HG03460 (cell line): ENCODE measurements around the gene COBL.

Experiments used
- ATAC-seq: cut with Tn5 transposase; IDR thresholded peaks from one replicate; pipeline ENCODE4 v1.9.1; 2021; ENCODE audit not compliant: unreplicated experiment

The COBL gene

DNA sequence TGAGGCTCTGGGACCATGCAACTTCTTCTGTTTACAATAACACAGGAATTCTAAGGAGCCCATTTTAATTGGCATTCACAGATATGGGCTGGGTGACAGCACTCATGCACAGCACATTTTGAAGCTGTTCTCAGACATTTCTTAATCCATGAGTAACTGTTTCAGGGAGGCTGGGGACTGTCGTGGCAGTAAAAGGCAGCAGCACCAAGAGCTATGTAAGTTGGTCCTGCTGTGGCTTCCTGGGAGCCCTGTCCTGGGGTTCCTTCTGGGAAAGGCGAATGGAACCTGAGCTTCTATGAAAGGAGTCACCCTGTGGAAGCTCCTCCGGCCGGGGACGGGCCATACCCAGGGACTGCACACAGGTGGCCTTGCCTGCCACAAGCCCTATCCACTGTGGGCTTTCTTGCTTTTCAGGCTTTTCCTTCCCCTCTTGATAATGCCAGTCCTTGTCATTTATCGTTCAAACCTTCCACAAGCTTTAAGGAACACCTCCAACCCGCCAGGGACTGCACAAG lies 40.5 kb downstream of the COBL start:
- ATAC-seq, result no peak

DNA sequence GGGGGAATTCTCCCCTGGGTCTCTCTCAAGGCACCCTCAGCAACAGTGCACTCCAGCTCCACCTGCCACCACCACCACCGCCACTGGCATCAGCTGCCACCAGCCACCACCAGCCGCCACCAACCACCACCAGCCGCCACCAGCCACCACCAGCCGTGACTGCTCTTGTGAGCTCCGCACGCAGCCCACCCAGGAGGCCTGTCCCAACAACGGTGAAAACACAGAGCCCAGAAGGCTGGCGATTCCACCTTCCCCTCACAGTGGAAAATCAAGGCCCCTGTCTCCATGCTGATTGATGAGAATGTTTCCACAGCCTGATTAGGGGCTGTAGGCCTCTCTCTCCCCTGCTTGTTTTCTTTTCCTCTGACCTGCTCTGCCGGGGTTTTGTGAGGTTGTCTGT lies 41.1 kb downstream of the COBL start:
- ATAC-seq, result no peak

DNA sequence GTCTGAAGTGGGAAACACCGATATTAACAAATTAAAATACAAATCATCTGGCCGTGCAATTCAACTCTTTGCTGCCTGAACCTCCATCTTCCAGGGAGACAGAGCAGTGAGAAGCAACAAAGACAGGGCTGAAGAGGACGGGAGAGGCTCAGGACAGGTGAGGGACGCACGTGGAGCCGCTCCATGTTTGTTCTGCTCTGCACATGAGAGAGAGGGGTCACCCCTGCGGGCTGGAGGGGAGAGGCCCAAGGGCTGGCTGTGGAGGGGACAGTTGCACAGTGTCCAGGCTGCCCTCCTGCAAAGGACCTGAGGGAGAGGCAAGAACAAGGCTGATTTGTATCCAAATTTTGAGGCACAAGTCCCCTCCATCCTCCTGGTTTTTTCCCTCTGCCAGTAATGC lies 41.7 kb downstream of the COBL start:
- no peak for ATAC-seq

DNA sequence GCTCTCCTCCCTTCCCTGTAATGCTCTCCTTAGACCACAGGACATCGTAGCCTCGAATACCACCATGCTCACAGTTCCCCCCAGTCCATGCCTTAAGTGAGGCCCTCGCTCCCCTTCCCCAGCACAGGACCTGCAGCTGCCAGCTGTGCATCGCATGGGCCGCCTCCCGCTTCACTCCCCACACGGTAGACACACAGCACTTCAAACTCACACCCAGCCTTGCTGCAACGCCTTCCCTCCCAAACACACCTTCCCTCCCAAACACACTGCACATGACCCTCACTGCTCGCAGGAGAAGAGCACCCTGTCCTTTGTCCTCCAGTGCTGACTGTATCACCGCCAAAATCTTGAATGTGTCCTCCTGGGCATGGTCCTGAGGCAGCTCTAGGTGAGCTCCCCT lies 42.6 kb downstream of the COBL start:
- ATAC-seq, result no peak

DNA sequence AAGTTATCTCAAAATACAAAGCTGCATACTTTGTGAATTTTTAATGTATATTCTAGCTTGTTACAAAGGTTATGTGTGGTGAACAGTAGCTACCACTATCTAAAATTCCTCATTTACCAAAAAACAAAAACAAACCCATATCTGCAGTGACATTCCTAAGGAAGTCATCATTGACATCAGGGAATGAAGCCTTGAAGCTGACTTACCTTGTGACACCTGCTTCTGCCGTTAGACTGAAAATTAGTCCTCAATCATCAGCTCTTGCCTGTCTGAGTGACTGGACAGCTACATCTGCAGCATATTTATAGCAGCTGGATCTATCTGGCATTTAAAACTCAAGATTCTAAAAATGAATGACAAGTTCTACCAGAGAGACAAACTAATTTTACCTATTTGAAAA lies 43.2 kb downstream of the COBL start:
- no peak for ATAC-seq

DNA sequence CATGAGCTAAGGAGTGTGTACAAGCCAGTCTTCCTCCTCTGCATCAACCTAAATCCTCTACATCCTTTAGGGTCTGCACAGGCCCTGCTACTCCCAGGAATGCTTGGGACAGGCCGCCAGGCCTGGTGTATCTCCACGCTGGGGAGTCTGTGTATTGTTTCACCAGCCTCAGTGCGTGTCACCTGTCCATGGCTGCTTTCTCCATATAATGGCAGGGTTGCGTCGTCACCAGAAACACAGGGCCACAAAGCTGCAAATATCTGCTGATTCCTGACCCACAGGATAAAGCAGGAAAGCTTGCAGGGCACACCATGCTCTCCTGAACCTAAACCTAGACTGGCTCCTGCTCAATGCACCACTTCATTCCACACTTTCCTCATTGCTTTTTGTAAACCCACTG lies 45.6 kb downstream of the COBL start:
- ATAC-seq, result no peak

DNA sequence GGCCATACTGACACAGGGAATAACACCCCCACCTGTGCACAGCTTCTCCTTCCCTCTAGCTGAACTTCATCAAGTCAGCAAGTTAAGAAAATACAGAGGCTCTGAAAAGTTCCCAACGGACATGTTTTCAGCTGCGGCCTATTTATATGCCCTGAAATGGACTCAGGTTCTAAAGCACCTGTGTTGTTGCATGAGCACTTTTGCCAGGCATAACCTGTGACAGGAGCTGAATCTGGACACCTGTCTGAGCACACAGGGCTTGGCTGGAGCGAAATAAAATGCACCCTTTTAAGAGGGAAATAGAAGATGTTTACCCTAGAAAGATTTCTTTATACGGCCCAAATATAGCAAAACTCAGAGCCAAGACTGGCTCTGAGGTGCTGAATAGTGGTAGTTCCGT lies 46.7 kb downstream of the COBL start:
- no peak for ATAC-seq

DNA sequence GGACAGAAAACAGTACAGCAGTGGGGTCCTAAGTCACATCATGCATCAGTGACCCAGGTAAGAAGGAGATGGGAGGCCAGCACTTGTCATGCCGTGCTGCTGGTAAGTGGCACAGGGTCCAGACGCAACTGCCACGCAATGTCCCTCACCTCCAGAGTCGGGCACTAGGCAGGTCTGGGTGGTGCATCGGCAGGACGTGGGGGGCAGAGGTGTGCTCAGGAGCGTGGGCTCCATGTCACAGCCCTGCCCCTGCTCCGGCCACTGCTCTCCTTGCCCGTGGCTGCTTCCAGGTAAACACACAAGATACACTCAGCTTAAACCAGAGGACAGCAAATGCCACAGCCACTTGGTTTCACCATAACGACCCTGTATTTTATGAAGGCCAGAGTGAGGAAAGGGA lies 47.3 kb downstream of the COBL start:
- no peak for ATAC-seq

DNA sequence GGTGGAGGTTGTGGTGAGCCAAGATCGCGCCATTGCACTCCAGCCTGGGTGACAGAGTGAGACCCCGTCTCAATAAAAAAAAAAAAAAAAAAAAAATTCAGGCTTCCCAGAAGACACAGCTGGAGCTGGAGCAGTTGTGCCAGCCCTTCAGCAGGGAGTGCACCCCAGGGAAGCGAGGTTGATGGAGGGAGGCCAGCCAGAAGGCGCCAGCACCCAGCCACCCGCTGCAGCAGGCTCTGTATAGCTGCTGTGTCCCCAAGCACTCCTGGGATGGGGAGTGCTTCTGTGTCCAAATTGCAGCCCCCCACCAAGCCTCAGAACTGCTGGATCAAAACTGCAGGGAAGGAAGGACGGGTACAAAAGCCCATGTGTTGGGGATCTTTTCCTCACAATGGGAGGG lies 47.8 kb downstream of the COBL start:
- no peak for ATAC-seq

DNA sequence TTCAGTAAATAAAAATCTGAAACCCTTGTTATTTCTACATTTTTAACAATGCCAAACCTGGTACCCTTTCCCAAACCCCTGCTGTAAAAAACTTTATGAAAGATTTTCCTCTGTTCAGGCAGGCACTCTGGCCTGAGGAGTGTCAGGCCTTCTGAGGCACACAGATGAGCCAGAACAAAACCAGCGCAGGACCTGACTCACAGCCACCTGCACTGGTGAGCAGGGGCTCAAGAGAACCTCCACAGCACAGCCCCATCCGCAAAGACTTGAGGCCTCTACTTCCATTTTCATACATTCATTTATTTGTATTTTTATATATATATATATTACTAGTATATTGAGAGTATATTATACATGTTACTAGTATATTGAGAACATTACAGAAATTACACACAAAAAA lies 49.4 kb downstream of the COBL start:
- no peak for ATAC-seq

DNA sequence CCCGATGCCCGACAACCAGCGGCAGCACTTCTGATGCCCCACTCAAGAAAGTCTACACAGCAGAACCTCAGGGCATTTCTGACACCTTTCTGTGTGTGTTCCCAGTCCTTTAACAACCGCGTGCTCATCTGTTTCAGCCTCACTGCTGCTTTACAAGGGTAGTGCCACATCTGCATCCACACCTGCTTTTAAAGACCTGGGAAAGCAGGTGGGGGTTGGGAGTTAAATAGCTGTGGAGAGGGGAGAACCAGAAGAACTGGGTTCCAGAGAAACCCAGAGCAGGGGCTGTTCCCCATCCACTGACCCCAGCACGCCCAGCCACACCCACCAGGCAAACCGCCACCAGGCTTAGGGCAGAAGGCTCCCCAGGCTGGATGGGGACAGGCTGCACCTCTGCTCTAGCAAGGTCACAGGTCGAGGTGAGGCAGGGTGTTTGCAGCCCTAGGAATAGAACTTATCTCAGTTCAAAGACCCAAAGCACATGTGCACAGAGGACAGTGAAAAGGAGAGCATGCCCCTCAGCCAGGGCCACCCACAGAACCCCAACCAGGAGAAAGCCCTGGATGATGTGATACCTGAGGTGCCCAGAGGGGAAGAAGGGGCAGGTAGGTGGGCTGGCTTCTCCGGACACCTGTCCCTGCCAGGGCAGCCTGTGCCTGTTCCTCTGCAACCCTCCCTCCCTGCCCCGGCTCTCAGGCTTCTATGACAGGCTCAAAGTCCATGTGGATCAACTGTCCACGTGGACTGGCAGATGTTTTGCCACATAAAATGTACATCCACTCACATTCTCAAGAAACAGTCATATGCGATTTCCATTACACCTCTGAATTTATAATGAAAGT lies 51.3 kb downstream of the COBL start:
- ATAC-seq, result no peak

GRCh38 chr7:51263631-51264484 lies 52.8 kb downstream of the COBL start:
- ATAC-seq, result no peak

GRCh38 chr7:51262796-51263531 lies 53.6 kb downstream of the COBL start:
- ATAC-seq, result no peak

GRCh38 chr7:51261950-51262795 lies 54.4 kb downstream of the COBL start:
- ATAC-seq, result no peak

DNA sequence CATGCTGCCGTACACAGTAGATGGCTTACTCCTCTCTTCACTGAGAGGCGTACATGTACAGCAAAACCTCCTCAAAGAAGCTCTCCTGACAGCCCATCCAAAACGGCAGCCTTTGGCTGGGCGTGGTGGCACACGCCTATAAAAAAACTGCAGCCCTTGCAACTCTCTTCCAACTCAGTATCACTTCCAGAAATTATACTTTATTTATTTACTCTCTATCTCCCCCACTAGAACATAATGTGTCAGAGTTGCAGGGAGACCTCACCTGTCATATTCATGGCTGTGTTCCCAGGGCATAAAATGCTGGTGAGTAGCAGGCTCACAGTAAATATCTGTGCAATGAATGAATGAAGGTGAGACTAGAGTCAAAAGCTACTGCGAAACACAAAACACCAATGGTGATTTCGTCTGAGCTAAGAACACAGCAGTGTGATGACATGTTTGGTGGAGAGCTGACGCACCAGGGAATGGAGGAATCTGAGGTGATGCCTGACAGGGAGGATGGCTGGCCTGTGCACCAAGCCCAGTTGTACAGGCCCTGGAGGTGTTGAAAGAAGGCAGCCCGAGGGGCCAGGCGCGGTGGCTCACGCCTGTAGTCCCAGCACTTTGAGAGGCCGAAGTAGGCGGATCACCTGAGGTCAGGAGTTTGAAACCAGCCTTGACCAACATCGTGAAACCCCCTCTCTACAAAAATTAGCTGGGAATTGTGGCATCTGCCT lies 55.3 kb downstream of the COBL start:
- ATAC-seq, result no peak

DNA sequence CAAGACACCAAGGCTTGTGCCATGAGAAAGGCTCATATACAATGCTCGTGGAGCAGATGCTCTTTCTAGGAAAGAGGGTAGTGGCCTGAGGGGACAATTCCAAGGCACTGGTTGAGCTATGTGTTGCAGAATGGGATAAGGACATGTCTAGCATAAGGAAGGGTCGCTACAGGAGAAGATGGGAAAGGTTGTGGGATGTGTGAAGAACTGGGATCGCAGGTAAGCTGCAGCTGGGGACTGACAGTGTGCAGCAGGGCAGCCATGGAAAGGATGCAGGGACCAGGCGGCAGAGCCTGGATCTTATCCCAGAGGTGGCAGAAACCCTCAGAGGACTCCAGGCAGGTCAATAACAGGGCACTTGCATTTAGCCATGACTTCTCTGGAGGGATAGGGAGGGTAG lies 56.1 kb downstream of the COBL start:
- ATAC-seq, result no peak

DNA sequence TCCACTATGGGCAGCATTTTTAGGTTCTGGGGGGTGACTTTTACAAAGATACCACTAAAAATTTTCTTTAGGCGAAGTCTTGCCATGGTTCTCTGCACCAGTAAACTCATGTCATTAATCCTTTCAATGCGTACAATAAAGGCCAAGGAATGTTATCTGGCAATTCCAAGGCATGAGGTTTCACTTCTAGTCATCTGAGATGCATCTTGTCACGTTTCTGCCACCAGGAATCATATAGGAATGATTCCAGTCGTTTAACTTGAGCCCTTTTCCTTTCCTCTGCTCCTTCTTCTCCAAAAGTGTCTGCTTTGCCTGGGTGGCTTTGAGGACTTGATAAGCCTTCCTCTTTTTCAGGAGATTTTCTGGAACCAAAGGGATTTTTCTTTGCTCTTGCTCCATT lies 56.8 kb downstream of the COBL start:
- ATAC-seq, result no peak

- no peak for ATAC-seq
Observed at GRCh38 chr7:51256916-51257315, 59.7 kb downstream of the COBL start.

DNA sequence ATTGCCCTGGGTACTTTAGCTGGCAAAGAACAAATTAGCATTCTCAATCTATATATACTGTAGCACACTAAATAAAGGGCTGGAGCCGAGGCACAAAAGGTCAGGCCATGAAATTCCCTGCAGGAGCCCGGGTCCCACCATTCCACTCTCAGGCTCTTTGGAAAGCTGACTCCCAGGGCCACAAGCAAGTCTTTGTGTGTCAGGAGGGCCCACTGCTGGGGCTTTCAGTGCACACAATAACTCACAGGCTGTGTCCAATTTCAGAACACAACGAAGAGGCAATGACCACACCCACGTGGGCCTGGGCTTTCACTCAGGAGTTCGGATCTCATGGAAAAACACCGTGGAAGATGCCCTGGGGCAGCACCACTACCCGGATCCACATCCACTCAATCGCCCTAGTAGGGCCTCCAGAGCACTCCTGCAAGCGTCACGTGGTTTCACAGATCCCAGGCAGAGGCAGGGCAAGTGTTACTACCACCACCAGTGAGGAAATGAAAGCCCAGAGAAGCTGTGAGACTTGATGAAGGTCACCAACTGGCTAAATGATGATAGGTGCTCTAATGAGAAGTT lies 60.3 kb downstream of the COBL start:
- no peak for ATAC-seq
